ENCODE results near the gene MAGI2.

DNA sequence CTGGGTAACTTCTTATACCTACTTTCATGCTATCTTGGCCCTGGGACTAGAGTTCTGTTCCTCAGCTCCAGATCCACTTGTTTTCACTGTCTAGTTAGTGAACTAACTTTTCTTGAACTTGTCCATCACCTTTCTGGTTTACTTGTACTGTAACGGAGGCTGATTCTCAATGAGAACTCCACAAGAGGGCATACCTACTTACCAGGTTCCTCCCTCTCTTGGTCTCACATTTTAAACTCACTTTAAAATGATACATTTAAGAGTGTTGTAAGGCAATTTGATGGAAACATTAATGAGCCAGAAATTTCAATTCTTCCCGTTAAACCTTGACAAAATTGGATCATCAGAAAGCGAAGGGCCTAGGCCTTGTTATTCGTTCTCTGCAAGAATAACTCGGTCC lies 111.6 kb downstream of the MAGI2 start:
- TF ChIP-seq, protein P1, sequence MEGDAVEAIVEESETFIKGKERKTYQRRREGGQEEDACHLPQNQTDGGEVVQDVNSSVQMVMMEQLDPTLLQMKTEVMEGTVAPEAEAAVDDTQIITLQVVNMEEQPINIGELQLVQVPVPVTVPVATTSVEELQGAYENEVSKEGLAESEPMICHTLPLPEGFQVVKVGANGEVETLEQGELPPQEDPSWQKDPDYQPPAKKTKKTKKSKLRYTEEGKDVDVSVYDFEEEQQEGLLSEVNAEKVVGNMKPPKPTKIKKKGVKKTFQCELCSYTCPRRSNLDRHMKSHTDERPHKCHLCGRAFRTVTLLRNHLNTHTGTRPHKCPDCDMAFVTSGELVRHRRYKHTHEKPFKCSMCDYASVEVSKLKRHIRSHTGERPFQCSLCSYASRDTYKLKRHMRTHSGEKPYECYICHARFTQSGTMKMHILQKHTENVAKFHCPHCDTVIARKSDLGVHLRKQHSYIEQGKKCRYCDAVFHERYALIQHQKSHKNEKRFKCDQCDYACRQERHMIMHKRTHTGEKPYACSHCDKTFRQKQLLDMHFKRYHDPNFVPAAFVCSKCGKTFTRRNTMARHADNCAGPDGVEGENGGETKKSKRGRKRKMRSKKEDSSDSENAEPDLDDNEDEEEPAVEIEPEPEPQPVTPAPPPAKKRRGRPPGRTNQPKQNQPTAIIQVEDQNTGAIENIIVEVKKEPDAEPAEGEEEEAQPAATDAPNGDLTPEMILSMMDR (IDR thresholded peaks at IDR 0.05): no peak
- TF ChIP-seq POLR2AphosphoS5 (IDR thresholded peaks at IDR 0.05; ENCODE audit: insufficient read depth in 1 of 2, low read depth in 1 of 2): no peak
- TF ChIP-seq POLR2A (IDR thresholded peaks at IDR 0.05): no peak
